Ectodermal cell (in vitro differentiated cells): Measurements from ENCODE around the gene TCIRG1.

Experiments used
- H3K27ac ChIP-seq: 2 replicates; pipeline ENCODE4 v1.7.0; 2013; ENCODE audit warnings: mild to moderate bottlenecking, low read depth, low read length; ENCODE audit not compliant: insufficient read depth, poor library complexity, severe bottlenecking
- H3K27me3 ChIP-seq: 2 replicates; pipeline ENCODE4 v1.7.0; 2013; ENCODE audit warnings: mild to moderate bottlenecking, low read length; ENCODE audit not compliant: insufficient read depth, control insufficient read depth, poor library complexity, severe bottlenecking
- H3K36me3 ChIP-seq: one replicate; pipeline ENCODE4 v1.7.0; 2013; ENCODE audit warnings: low read length; ENCODE audit not compliant: control insufficient read depth, insufficient read depth
- H3K4me1 ChIP-seq: one replicate; pipeline ENCODE4 v1.7.0; 2013; ENCODE audit warnings: low read length; ENCODE audit not compliant: control insufficient read depth, insufficient read depth
- H3K4me3 ChIP-seq: 2 replicates; pipeline ENCODE4 v1.7.0; 2013; ENCODE audit warnings: low read depth, low read length, control low read depth; ENCODE audit not compliant: insufficient read depth
- H3K9me3 ChIP-seq: 2 replicates; pipeline ENCODE4 v1.7.0; 2013; ENCODE audit warnings: mild to moderate bottlenecking, low read length, moderate library complexity; ENCODE audit not compliant: control insufficient read depth
- WGBS, 2 experiments: methylation state at CpG; one replicate each; pipeline ENCODE4 v1.1.7; 2013; ENCODE audit warnings: missing lambda C conversion rate in 2 of 2; 5-methylcytosine and 5-hydroxymethylcytosine counted together

TCIRG1 gene

GRCh38 chr11:68039526-68040086, 781 bp downstream of the TCIRG1 start:
- Histone ChIP-seq H3K36me3 (no peaks in the 10 kb centered on the region), H3K27ac (no peak overlapping the region), H3K27me3 (no peaks in the 10 kb centered on the region), H3K9me3 (no peaks in the 10 kb centered on the region), H3K4me1 (peaks cover 19% of the 10 kb centered on the region), H3K4me3 (no peak overlapping the region)
- 79 to 82% methylated on average over 9 to 10 of the region's 10 CpGs for WGBS, 2 experiments

GRCh38 chr11:68040101-68040956, 1.5 kb downstream of the TCIRG1 start:
- Histone ChIP-seq H3K36me3 (no peaks in the 10 kb centered on the region), H3K27ac (no peak overlapping the region), H3K9me3 (no peaks in the 10 kb centered on the region), H3K27me3 (no peaks in the 10 kb centered on the region), H3K4me1 (peaks cover 19% of the 10 kb centered on the region), H3K4me3 (no peak overlapping the region)
- 61 to 65% methylated on average over 22 of the region's 22 CpGs for WGBS, 2 experiments

GRCh38 chr11:68040957-68041591, 2.2 kb downstream of the TCIRG1 start:
- H3K27me3 ChIP-seq = no peaks in the 10 kb centered on the region
- no peaks in the 10 kb centered on the region for H3K9me3 ChIP-seq
- H3K4me1 ChIP-seq = peaks cover 19% of the 10 kb centered on the region
- no peak overlapping the region for H3K4me3 ChIP-seq
- no peaks in the 10 kb centered on the region for H3K36me3 ChIP-seq
- H3K27ac ChIP-seq = no peak overlapping the region
- WGBS, 2 experiments = 92% methylated on average over 23 of the region's 23 CpGs

- 91 to 93% methylated on average over 12 of the region's 12 CpGs for WGBS, 2 experiments
- no peaks in the 10 kb centered on the region for H3K36me3 ChIP-seq
Observed at GRCh38 chr11:68041617-68042218, 2.9 kb downstream of the TCIRG1 start.

GRCh38 chr11:68042219-68043028, 3.6 kb downstream of the TCIRG1 start:
- 93 to 94% methylated on average over 27 of the region's 27 CpGs for WGBS, 2 experiments
- H3K9me3 ChIP-seq = no peaks in the 10 kb centered on the region
- no peak overlapping the region for H3K27ac ChIP-seq
- no peaks in the 10 kb centered on the region for H3K36me3 ChIP-seq
- no peaks in the 10 kb centered on the region for H3K27me3 ChIP-seq
- peaks cover 19% of the 10 kb centered on the region for H3K4me1 ChIP-seq
- no peak overlapping the region for H3K4me3 ChIP-seq

More at GRCh38 chr11:68041617-68042218, 2.9 kb downstream of the TCIRG1 start:
- Histone ChIP-seq H3K9me3 (no peaks in the 10 kb centered on the region), H3K4me3 (no peak overlapping the region), H3K27me3 (no peaks in the 10 kb centered on the region), H3K4me1 (peaks cover 19% of the 10 kb centered on the region), H3K27ac (no peak overlapping the region)

- Histone ChIP-seq H3K4me1 (peaks cover 19% of the 10 kb centered on the region), H3K4me3 (no peak overlapping the region), H3K27ac (no peak overlapping the region), H3K9me3 (no peaks in the 10 kb centered on the region), H3K36me3 (no peaks in the 10 kb centered on the region), H3K27me3 (no peaks in the 10 kb centered on the region)
- 87 to 88% methylated on average over 8 of the region's 8 CpGs for WGBS, 2 experiments
Observed at GRCh38 chr11:68043029-68043348, 4.2 kb downstream of the TCIRG1 start.

- Histone ChIP-seq H3K27ac (no peak overlapping the region), H3K4me3 (no peak overlapping the region), H3K9me3 (no peaks in the 10 kb centered on the region), H3K27me3 (no peaks in the 10 kb centered on the region), H3K36me3 (no peaks in the 10 kb centered on the region), H3K4me1 (peaks cover 14% of the 10 kb centered on the region)
- 90 to 92% methylated on average over 36 of the region's 36 CpGs for WGBS, 2 experiments
Observed at GRCh38 chr11:68043349-68044144, 4.7 kb downstream of the TCIRG1 start.

GRCh38 chr11:68044145-68044813, 5.5 kb downstream of the TCIRG1 start:
- Histone ChIP-seq H3K36me3 (no peaks in the 10 kb centered on the region), H3K27ac (no peak overlapping the region), H3K4me3 (no peak overlapping the region), H3K27me3 (no peaks in the 10 kb centered on the region), H3K9me3 (no peaks in the 10 kb centered on the region), H3K4me1 (peaks cover 10% of the 10 kb centered on the region)
- 85 to 89% methylated on average over 24 of the region's 24 CpGs for WGBS, 2 experiments

- Histone ChIP-seq H3K4me3 (no peak overlapping the region), H3K27me3 (no peaks in the 10 kb centered on the region), H3K36me3 (no peaks in the 10 kb centered on the region), H3K9me3 (no peaks in the 10 kb centered on the region), H3K27ac (no peak overlapping the region), H3K4me1 (peaks cover 5% of the 10 kb centered on the region)
- WGBS, 2 experiments = 96 to 97% methylated on average over 18 of the region's 18 CpGs
Observed at GRCh38 chr11:68044898-68045351, 6.1 kb downstream of the TCIRG1 start.
